Measurements from ENCODE around the gene CRHR2.

DNA sequence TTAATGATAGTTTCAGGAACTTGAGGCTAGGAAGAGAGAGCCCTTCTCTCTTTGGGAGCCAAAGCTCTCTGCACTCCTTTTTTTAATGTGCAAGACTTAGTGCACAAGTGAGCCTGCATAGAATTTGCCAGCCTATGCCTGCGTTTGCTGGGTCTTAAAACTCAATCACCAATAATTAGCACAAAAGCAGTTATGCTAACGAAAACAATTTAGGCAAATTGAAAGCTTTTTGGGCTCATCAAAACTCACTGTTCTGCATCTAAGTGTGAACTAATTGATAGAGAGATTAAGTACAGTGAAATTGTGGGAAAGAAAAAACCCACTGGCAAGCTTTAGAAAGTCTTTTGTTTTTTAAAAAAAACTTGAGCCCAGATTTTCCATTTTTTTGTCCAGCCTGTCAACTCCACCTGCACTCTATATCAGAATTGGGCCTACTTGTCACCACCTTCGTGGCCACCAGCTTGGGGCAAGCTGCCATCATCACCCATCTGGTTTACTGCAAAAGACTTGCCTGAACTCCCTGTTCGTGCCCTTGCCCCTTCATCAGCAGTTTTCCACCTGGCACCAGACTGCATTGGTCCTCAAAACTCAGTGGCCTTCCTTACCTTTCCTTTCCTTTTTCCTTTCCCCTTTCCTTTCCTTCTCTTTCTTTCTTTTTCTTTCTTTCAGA is 37.8 kb downstream of the CRHR2 start:
- TF ChIP-seq CTCF (IDR thresholded peaks at IDR 0.05; ENCODE audit: poor library complexity, severe bottlenecking) (no peak), EZH2 (IDR thresholded peaks at IDR 0.05; ENCODE audit: borderline replicate concordance, insufficient read depth, low read length, poor library complexity, severe bottlenecking) (no peak), POLR2AphosphoS5 (IDR thresholded peaks at IDR 0.05) (no peak), REST (IDR thresholded peaks at IDR 0.05; ENCODE audit: borderline replicate concordance) (no peak), EP300 (conservative IDR thresholded peaks at IDR 0.05; ENCODE audit: poor library complexity, severe bottlenecking) (no peak), RAD21 (conservative IDR thresholded peaks at IDR 0.05) (no peak), MXI1 (conservative IDR thresholded peaks at IDR 0.05; ENCODE audit: poor library complexity, severe bottlenecking) (no peak), SMC3 (conservative IDR thresholded peaks at IDR 0.05; ENCODE audit: poor library complexity) (no peak), TAF1 (IDR thresholded peaks at IDR 0.05; ENCODE audit: low read depth) (no peak)

Data from neural cell (in vitro differentiated cells).